ENCODE results near the gene ZIC5. TPM values are rescaled to one million over a fixed set of nuclear protein-coding genes. Genes with fewer than 3 reads are reported as not detected.

ZIC5 gene
- total RNA-seq, 3 donors from 2014 or later = not detected

DNA sequence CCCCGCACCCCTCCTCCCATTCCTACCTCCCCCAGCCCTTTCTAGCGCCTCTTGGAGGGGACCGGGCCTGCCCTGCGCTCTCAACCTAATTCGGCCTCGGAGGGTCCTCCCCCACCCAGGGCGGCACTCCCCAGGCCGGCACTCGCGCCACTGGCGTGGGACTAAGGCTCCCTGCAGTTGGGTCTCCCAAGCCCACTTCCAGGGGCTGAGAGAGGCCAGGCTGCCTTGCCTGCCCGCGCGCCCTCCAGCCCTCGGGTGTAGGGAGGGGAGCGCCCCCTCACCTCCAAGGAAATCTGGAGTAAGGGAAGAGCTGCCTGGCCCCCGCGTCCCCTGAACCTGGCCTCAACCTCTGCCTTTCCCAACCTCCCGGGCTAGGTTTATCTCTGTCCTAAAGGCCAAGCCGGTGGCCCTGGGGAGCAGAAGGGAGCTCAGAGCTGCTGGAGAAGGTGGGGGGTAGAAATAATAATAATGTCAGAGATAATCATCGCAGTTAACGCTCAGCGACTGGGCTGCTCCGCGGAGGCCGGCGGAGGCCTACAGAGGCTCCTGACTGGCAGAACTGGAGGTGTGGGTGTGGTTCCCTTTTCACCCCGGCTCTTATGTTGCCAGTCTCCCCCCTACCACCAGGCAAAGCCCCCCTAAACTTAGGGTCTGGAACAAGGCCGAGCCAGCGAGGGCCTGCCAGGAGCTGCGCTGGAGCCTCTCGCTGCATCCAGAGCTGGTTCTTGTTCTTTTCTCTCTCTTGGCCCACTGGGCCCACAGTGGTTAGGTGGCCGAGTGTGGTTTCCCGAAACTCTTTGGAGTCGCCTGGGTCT is 19.7 kb upstream of the ZIC5 start:
- H3K4me1 Mint-ChIP-seq (ENCODE audit: low read depth) = peaks cover 14% of the 10 kb centered on the region
- H3K9me3 Mint-ChIP-seq = peaks cover 7% of the 10 kb centered on the region
- no peaks in the 10 kb centered on the region for H3K36me3 Mint-ChIP-seq (ENCODE audit: insufficient read depth)
- no peak overlapping the region for H3K4me3 Mint-ChIP-seq
- ATAC-seq (peak; percentile 32 to 43), DNase-seq (no peak)
- H3K27me3 Mint-ChIP-seq (ENCODE audit: low read depth) = peaks cover 95% of the 10 kb centered on the region

DNA sequence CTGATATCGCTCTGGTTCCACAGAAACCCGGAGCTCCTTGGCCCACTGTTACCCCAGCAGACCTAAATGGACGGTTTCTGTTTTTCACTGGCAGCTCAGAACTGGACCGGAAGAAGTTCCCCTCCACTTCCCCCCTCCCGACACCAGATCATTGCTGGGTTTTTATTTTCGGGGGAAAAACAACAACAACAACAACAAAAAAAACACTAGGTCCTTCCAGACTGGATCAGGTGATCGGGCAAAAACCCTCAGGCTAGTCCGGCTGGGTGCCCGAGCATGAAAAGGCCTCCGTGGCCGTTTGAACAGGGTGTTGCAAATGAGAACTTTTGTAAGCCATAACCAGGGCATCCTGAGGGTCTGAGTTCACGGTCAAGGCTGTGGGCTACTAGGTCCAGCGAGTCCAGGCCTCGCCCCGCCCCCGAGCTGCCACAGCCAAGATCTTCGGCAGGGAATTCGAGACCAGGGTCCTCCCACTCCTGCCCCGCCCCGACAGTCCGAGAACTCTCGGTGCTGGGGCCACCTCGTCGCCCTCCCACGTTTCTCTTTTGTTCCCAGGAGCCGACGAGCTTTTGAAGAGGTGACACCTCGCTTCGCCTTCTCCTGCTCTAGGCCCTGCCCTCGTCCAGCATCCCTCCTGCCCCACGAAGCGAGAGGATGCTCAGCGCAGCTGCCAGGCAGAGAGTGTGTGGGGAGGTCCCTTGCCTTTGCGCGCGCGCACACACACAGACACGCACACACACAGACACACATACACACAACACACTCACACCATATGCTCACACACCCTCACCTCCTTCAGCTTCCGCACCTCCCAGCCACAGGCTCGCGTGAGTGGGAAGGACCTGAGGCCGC is 18.8 kb upstream of the ZIC5 start:
- Mint-ChIP-seq H3K4me3 (no peak overlapping the region), H3K36me3 (ENCODE audit: insufficient read depth) (no peaks in the 10 kb centered on the region), H3K27me3 (ENCODE audit: low read depth) (peaks cover 92% of the 10 kb centered on the region), H3K9me3 (peaks cover 7% of the 10 kb centered on the region), H3K4me1 (ENCODE audit: low read depth) (peaks cover 17% of the 10 kb centered on the region)
- DNase-seq (no peak), ATAC-seq (peak; percentile 21 to 30)

DNA sequence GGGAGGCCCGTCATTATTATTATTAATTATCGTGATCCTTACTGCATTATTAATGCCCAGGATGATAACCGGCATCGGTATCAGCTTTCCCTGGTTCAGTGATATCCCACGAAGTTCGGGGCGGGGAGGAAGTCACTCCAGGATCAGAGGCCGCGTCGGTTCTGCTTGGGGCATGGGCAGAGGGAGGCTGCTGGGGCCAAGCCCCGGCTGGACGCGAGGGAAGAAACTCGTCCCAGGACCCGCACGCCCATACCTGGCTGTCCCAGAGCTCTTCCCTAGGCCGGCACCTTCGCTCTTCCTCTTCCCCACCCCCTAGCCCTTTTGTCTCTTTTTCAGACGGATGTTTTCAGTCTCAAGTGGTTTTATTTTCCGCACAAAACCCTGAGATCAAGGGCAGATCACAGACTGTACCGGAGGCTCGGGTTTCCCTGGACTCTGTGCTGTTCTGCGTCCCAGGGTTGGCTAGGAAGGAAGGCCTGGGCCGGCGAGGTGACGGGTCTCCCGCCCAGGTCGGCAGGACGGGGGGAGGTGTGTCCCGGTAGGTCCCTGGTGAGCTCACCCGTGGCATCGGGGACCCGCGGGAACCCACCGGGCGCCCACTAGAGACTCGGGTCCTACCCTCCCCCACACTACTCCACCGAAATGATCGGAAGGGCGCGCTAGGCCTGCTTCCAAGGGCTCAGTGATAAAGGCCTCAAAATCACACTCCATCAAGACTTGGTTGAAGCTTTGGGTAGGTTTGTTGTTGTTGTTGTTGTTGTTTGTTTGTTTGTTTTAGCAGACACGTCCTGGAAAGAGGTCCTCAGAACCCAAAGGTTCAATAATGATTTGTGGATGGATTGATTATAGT is 17.9 kb upstream of the ZIC5 start:
- H3K4me1 Mint-ChIP-seq (ENCODE audit: low read depth) = peaks cover 20% of the 10 kb centered on the region
- ATAC-seq (peak in 1 of 2 donors; percentile 21), DNase-seq (no peak)
- no peaks in the 10 kb centered on the region for H3K9me3 Mint-ChIP-seq
- H3K27me3 Mint-ChIP-seq (ENCODE audit: low read depth) = peaks cover 87% of the 10 kb centered on the region
- no peaks in the 10 kb centered on the region for H3K36me3 Mint-ChIP-seq (ENCODE audit: insufficient read depth)
- no peak overlapping the region for H3K4me3 Mint-ChIP-seq

DNA sequence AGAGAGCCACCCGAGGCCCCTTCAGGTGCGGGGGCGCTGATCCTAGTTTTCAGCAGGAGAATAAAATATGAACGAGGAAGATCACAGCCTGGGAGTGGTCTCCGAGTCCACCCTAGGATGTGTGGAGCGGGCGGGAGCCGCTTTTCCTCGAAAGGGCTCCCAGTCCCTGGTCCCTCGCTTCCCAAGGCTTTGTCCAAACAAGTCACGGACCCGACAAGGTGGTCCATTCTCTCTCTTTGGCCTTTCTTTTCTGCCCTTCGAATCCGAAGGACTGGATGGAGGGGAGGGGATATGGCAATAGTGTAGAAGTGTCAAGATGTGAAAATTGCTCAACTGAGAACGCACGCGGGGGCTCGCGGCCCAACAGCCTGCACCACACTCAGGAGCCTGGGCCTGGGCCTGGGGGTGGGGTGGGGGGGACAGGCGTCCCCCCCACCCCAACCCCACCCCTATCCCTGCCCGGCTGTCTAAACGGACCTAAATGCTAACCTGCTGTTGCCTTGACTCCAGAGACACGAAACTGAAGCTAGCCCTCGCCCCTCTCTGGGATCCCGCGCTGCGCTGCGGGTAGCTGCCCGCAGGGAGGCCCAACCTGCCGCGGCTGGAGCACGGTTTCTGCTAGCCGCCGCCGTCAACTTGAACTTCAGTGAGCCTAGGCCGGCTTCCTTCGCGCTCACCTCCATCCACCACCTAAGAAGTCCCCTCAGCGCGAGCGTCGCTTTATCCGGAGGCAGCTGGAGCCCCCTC is 17.1 kb upstream of the ZIC5 start:
- H3K4me1 Mint-ChIP-seq (ENCODE audit: low read depth) = peaks cover 22% of the 10 kb centered on the region
- no peak for ATAC-seq
- H3K9me3 Mint-ChIP-seq = no peaks in the 10 kb centered on the region
- DNase-seq = no peak
- H3K36me3 Mint-ChIP-seq (ENCODE audit: insufficient read depth) = no peaks in the 10 kb centered on the region
- peaks cover 87% of the 10 kb centered on the region for H3K27me3 Mint-ChIP-seq (ENCODE audit: low read depth)
- no peak overlapping the region for H3K4me3 Mint-ChIP-seq

DNA sequence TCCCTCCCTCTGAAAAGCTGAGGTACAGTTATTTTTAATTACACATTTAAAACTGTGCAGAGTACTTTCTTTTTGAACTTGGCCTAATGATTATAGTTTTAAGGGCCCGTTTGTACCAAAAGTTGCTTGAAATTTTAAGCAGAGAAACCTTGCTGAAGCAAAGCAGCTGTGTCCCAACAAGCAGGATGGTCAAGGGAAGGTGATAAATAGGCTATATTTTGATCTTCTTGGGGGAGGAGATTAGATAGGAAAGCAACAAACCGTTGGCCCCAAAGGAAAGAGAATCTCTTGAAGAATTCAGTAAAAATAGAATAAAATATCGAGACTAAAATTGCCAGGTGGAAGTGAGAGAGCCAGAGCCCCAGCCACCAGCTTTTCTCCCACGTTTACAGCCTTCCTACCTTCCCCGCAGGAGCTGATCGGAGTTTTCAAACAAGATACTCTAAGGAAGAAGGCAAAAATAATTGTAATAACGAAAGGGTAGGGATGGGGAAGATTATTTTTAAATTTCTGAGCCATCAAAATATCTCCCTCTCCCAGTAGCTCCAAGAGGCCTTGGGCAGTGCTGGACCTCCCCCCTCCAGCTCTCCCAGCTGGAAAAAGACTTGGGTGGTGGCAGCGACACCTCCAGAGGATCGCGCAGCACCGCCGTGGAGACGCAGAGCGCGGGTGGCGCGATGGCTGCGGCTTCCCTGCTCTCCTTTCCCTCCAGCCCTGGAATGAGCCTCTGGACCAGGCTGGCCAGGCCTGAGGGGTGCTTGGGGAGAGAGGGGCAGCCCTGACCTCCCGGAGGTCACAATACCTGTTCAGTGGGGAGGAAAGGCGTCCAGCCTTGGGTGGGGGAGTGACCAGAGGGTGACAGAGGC is 15.8 kb upstream of the ZIC5 start:
- Mint-ChIP-seq H3K9me3 (no peaks in the 10 kb centered on the region), H3K36me3 (ENCODE audit: insufficient read depth) (no peaks in the 10 kb centered on the region), H3K4me3 (no peak overlapping the region), H3K27me3 (ENCODE audit: low read depth) (peaks cover 87% of the 10 kb centered on the region), H3K4me1 (ENCODE audit: low read depth) (peaks cover 26% of the 10 kb centered on the region)
- ATAC-seq = no peak
- no peak for DNase-seq

DNA sequence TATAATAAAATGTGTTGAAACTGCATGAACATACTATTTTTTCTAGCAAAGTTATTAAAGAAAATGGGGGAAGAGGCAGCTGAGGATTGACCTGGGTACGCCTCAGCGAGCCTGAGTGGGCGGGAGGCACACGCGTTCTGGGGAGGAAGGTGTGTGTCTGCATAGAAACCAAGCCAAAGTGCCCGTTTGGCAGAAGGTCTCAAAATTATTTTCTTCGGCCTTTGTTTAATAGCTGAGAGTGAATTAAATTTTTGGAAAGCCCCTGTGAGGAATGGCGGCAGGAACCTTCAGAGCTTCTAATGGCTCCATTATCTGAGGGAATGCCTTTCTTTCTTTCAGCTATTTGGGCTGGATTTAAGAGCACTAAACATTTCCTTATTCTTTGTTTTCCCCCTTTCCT is 15.2 kb upstream of the ZIC5 start:
- no peak for ATAC-seq
- H3K9me3 Mint-ChIP-seq = no peaks in the 10 kb centered on the region
- no peaks in the 10 kb centered on the region for H3K36me3 Mint-ChIP-seq (ENCODE audit: insufficient read depth)
- peaks cover 26% of the 10 kb centered on the region for H3K4me1 Mint-ChIP-seq (ENCODE audit: low read depth)
- no peak overlapping the region for H3K4me3 Mint-ChIP-seq
- H3K27me3 Mint-ChIP-seq (ENCODE audit: low read depth) = peaks cover 81% of the 10 kb centered on the region
- DNase-seq = no peak

DNA sequence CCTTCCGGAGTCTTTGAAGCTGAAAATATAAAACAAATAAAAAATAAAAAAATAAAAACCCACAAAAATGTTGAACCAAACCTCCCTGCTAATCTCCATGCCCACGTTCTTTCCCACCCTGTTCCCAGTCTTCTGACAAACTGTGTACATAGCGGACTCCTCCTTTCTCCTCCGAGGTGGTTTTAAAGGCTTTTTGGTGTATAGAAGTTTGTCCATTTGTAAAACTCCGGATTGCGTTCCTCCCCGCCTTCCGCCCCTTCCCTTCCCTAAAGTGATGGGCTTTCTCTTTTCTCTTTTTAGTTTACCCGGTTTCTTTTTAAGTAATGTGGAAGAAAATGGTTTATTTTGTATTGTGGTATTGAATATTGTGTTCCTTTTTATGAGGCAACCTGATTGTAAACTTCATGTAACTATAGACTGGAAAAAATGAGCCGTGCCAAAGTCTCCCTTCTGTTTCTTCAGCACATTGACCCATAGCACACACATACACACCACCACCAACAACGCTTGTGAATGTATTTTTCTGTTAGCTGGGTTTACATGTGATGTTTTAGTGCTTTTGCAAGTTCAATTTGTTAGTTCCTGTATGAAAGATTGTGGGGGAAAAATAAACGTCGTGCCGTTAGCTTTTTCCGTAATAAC is 14.4 kb upstream of the ZIC5 start:
- DNase-seq (no peak), ATAC-seq (no peak)
- H3K9me3 Mint-ChIP-seq = no peaks in the 10 kb centered on the region
- H3K36me3 Mint-ChIP-seq (ENCODE audit: insufficient read depth) = no peaks in the 10 kb centered on the region
- H3K4me1 Mint-ChIP-seq (ENCODE audit: low read depth) = peaks cover 26% of the 10 kb centered on the region
- H3K4me3 Mint-ChIP-seq = peak overlapping the region; percentile 9
- peaks cover 75% of the 10 kb centered on the region for H3K27me3 Mint-ChIP-seq (ENCODE audit: low read depth)

DNA sequence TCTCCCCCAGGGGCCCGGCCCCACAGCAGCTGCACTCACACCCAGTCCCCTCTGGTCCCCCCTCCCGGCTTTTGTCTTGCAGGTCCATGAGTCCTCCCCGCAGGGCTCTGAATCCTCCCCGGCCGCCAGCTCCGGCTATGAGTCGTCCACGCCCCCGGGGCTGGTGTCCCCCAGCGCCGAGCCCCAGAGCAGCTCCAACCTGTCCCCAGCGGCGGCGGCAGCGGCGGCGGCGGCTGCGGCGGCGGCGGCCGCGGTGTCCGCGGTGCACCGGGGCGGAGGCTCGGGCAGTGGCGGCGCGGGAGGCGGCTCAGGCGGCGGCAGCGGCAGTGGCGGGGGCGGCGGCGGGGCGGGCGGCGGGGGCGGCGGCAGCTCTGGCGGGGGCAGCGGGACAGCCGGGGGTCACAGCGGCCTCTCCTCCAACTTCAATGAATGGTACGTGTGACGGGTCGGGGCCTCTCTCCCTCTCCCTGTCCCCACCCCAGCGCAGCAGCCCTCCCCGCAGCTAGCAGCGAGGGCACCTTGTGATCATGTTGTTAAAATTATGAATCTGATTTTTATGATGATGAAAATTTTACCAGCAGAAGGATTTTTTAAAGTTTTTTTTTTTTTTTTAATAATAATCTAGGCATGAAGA is 13.8 kb upstream of the ZIC5 start:
- ATAC-seq = no peak
- Mint-ChIP-seq H3K36me3 (ENCODE audit: insufficient read depth) (no peaks in the 10 kb centered on the region), H3K9me3 (no peaks in the 10 kb centered on the region), H3K4me1 (ENCODE audit: low read depth) (peaks cover 22% of the 10 kb centered on the region), H3K27me3 (ENCODE audit: low read depth) (peaks cover 71% of the 10 kb centered on the region), H3K4me3 (no peak overlapping the region)
- DNase-seq = no peak

DNA sequence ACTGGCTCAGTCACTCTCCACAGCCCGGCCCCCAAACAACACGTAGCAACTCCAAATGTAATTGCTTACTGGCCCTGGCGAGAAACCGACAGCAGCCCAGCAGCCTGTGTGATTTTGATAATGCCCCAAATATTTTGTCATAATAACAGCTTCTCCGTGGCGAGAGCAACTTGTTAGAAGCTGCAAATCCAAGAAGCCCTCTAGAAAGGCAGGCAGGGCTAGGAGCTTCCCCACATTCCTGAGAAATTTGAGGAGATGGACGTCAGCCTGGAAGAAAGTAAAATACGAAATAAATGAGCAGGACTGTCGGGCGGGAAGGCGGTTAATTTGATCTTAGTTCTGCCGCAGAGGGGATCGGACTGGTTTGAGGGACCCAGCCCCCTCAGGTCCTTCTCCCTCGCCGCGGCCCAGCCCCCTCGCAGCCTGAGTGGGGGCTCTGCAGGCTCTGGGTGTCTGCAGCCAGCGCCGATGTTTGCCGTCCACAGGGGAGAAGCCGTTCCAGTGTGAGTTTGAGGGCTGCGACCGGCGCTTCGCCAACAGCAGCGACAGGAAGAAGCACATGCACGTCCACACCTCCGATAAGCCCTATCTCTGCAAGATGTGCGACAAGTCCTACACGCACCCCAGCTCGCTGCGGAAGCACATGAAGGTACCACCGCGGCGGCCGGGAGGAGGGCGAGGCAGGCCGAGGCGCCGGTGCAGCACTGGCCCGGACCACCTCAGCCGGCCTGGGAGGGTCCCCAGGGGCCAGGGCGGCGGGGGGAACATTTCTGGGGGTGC is 13.1 kb upstream of the ZIC5 start:
- ATAC-seq (no peak), DNase-seq (no peak)
- Mint-ChIP-seq H3K9me3 (no peaks in the 10 kb centered on the region), H3K4me1 (ENCODE audit: low read depth) (peaks cover 18% of the 10 kb centered on the region), H3K36me3 (ENCODE audit: insufficient read depth) (no peaks in the 10 kb centered on the region), H3K27me3 (ENCODE audit: low read depth) (peaks cover 64% of the 10 kb centered on the region), H3K4me3 (no peak overlapping the region)

DNA sequence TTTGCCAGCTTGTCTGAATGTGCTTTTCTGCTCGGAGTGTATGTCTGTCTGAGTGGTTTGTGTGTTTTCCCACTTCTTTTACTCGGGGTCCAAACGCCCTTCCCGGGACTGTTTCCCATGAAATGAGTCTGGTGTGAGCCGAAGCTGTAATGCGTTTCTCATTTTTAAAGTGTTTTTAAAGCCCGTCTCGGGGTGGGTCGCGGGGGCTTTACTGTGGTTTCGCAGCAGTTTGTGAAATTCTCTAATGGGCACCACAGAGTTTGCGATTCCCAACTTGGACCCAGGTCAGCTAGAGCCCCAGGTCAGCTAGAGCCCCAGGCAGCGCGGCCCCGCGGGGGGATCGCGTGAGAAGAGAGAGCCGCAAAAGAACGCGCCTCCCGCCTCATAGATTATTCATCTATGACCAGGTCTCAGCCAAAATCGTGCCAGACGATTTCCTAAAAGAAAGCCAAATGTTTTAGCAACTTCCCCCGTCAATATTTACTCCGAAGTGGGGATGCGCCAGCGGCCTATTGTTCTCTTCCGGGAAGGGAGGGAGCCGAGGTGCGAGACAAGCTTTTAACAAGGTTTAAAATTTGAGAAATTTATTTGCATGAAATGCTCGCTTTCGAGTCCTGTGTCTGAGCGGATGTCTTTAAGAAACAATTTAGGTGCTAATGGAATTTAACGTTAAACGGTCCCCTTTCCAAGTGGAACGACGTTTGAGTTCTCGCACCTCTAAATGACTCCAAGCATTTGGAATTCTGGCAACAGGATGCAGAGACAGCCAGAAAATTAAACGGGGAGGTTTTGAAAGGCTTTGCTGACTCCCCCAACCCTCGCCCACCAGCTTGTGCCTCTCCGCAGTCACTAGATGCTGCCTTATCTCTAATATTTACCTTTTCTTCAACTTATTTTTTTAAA is 12.2 kb upstream of the ZIC5 start:
- ATAC-seq (no peak), DNase-seq (no peak)

More for the DNA sequence above, 12.2 kb upstream of the ZIC5 start:
- peaks cover 62% of the 10 kb centered on the region for H3K27me3 Mint-ChIP-seq (ENCODE audit: low read depth)
- no peak overlapping the region for H3K4me3 Mint-ChIP-seq
- no peaks in the 10 kb centered on the region for H3K9me3 Mint-ChIP-seq
- H3K36me3 Mint-ChIP-seq (ENCODE audit: insufficient read depth) = no peaks in the 10 kb centered on the region
- H3K4me1 Mint-ChIP-seq (ENCODE audit: low read depth) = peaks cover 19% of the 10 kb centered on the region

Data from activated T-cell treated with anti-CD3 and anti-CD28 coated beads, Interleukin-2, amount 50 U/mL, for 4 hours (primary cell).